ENCODE measurements around the gene ASPG. TPM values are rescaled to one million over a fixed set of nuclear protein-coding genes. Genes with fewer than 3 reads are reported as not detected.
A peak's percentile ranks its signal among the peaks of the same experiment; 100 is the strongest.

The ASPG gene
- total and polyA plus RNA-seq, 3 donors from 2014 or later, result 2.7 to 3.7 (median 3.3) TPM

DNA sequence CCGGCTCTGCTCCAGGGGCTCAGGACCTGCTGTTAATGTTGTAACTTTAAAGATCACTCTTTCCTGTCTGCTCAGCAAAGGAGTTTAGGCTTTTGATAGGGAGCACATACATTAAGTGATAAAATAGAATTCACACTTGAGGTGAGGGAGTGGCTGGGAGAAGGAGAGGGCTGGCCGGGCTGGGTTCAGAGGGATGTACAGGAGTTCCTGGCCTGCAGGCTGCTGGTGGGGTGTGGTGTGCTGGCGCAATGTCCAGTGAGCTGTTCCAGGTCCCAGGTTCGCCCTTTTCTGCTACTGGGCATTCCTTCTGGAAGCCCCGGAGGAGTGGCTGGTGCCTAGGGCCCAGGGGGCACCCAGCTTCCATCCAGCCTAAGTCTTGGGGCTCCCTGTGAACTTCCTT, 70.6 kb downstream of the ASPG start:
- H3K27me3 ChIP-seq, result no peaks in the 10 kb centered on the region
- H3K9me3 ChIP-seq, result no peaks in the 10 kb centered on the region
- H3K4me3 ChIP-seq, result no peak overlapping the region
- no peak for TF ChIP-seq POLR2A (IDR thresholded peaks at IDR 0.05)
- TF ChIP-seq, protein P1, sequence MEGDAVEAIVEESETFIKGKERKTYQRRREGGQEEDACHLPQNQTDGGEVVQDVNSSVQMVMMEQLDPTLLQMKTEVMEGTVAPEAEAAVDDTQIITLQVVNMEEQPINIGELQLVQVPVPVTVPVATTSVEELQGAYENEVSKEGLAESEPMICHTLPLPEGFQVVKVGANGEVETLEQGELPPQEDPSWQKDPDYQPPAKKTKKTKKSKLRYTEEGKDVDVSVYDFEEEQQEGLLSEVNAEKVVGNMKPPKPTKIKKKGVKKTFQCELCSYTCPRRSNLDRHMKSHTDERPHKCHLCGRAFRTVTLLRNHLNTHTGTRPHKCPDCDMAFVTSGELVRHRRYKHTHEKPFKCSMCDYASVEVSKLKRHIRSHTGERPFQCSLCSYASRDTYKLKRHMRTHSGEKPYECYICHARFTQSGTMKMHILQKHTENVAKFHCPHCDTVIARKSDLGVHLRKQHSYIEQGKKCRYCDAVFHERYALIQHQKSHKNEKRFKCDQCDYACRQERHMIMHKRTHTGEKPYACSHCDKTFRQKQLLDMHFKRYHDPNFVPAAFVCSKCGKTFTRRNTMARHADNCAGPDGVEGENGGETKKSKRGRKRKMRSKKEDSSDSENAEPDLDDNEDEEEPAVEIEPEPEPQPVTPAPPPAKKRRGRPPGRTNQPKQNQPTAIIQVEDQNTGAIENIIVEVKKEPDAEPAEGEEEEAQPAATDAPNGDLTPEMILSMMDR (IDR thresholded peaks at IDR 0.05), result no peak
- peaks cover 10% of the 10 kb centered on the region for H3K4me1 ChIP-seq
- no peak overlapping the region for H3K27ac ChIP-seq
- WGBS, 2 donors, result 78 to 96% methylated on average over 2 to 5 of the region's 5 CpGs
- no peak for DNase-seq
- H3K36me3 ChIP-seq (ENCODE audit: low read depth, missing control alignments), result no peaks in the 10 kb centered on the region
- intact Hi-C loops (cut with DNase I; ENCODE audit: low total_unique reads), result no loop called here

DNA sequence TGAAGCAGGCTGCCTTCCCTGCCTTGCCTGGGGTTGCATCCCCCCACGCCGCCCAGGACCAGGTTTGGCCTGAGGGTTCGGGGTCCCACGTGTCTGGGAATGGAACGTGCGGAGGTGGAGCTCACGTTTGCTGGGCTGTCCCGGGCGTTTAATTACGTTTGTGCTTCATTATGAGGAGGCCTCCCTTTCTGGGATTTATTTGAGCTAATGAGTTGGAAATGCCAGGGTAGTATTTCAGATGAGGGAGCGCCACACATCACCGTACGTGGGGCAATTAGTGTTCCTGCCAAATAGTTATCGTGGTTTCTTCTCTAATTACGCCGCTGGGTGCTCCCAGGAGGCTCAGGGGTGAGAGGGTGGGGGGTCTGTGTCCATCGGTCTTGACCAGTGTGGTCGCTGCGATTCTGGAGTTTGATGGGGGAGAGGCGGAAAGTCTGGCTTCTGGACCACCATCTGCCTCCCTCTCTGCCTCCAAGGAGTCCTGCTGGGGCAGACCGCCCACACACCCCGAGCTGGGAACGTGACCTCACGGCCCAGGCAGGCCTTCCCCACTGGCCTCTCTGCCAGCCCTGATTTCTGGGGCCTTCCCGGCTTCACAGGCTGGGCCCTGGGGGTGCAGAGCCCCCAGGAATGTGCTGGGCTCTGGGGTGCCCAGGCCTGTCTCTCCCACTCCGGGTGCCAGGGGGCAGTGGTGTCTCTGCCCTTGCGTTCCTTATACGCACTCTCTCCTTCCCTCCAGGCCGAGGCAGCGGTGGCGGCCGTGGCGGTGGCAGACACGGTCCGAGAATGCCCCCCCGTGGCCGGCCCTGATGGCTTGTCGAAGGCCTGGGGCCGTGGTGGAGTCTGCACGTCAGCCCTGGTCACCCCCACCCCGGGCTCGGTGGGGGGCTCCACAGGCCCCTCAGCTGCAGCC, 71.8 kb downstream of the ASPG start:
- intact Hi-C loops (cut with DNase I; ENCODE audit: low total_unique reads), result no loop called here
- Histone ChIP-seq H3K27me3 (no peaks in the 10 kb centered on the region), H3K9me3 (no peaks in the 10 kb centered on the region), H3K27ac (no peak overlapping the region), H3K36me3 (ENCODE audit: low read depth, missing control alignments) (no peaks in the 10 kb centered on the region), H3K4me1 (peaks cover 10% of the 10 kb centered on the region), H3K4me3 (no peak overlapping the region)
- DNase-seq, result no peak
- WGBS, 2 donors, result 84 to 92% methylated on average over 38 of the region's 42 CpGs
- TF ChIP-seq POLR2A (IDR thresholded peaks at IDR 0.05), result no peak
- TF ChIP-seq, protein P1 (IDR thresholded peaks at IDR 0.05), result no peak

DNA sequence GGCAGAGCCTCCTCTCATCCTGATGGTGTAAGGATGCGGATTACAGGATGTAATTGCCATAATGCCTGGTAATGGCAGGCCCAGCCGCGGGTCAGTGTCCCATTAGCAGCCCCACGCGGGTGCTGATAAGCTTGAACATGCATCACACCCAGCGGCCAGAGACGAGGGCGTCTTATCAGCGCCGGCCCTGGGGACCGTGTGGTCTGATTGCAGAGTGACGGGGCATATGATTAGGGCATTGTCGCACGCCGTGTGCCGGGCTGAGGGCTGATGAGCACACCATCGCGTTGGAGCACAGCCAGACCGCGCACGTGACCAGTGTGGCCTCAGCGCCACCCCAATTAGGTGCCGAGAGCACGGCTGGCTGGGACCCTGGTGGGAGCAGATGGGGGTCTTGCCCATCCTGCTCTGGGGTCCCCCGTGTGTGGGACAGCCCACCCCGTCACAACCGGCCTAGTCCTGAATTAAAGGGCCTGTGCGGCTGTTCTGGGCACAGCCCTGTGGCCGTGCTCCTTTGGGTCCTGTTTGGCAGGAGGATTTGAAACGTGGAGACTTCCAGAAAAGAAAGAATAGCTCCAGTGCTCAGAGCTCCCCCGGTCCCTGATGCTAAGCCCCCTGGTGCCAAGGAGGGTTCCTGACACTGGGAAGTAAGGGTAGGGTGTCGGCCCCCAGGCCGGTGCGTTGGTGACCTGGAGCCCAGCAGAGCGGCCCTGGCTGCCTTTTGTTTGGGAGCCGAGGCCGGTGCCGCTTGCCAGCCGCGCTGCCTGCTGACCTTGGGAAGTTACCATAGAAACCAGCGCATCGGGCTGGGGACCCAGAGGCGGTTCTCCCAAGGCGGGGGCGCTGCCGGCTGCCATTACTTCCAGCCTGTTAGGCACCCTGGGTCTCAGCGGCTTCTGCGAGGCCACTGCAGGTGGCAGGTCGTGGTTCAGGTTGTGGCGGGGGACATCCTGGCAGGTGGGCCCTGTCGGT, 73.6 kb downstream of the ASPG start:
- peaks cover 10% of the 10 kb centered on the region for H3K4me1 ChIP-seq
- no peak overlapping the region for H3K27ac ChIP-seq
- intact Hi-C loops (cut with DNase I; ENCODE audit: low total_unique reads), result no loop called here
- TF ChIP-seq, protein P1 (IDR thresholded peaks at IDR 0.05), result no peak
- no peak for TF ChIP-seq POLR2A (IDR thresholded peaks at IDR 0.05)
- no peaks in the 10 kb centered on the region for H3K27me3 ChIP-seq
- H3K4me3 ChIP-seq, result no peak overlapping the region
- WGBS, 2 donors, result 43 to 47% methylated on average over 10 to 48 of the region's 51 CpGs
- no peaks in the 10 kb centered on the region for H3K36me3 ChIP-seq (ENCODE audit: low read depth, missing control alignments)
- DNase-seq, result peak; percentile 73
- no peaks in the 10 kb centered on the region for H3K9me3 ChIP-seq

DNA sequence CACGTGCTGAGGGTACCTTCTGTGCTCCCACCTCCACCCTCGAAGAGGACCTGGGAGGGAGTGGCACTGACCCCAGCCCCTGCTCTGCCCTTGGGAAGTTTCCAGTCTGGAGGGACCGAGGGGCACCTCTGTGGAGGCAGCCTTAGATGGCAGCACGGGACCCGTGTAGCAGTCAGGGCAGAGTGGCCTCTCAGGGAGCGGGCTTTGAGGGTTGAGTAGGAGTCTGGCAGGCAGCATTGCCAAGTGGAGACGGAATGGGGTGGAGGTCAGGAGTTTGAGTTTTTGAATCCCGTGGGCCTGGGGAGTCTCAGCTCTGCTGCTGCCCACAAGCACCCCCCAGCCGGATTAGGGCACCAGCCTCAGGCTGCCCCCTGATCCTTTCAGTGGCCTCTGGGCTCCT, 74.5 kb downstream of the ASPG start:
- no peak for DNase-seq
- H3K4me3 ChIP-seq, result no peak overlapping the region

More for the DNA sequence above, 74.5 kb downstream of the ASPG start:
- Histone ChIP-seq H3K27ac (no peak overlapping the region), H3K36me3 (ENCODE audit: low read depth, missing control alignments) (no peaks in the 10 kb centered on the region), H3K9me3 (no peaks in the 10 kb centered on the region), H3K27me3 (no peaks in the 10 kb centered on the region), H3K4me1 (peaks cover 10% of the 10 kb centered on the region)
- intact Hi-C loops (cut with DNase I; ENCODE audit: low total_unique reads), result no loop called here
- 90 to 97% methylated on average over 5 to 9 of the region's 9 CpGs for WGBS, 2 donors
- TF ChIP-seq, protein P1 (IDR thresholded peaks at IDR 0.05), result no peak
- TF ChIP-seq POLR2A (IDR thresholded peaks at IDR 0.05), result no peak

Data from testis (tissue), 3 donors.